ENCODE measurements around the gene ABHD10.

GRCh38 chr3:112041321-112041720, 62.5 kb downstream of the ABHD10 start:
- TF ChIP-seq CTCF (IDR thresholded peaks at IDR 0.05): no peak
- no peak for TF ChIP-seq POLR2A (IDR thresholded peaks at IDR 0.05; ENCODE audit: low read length)
